ENCODE results near the gene UNC45A.

Gene UNC45A

DNA sequence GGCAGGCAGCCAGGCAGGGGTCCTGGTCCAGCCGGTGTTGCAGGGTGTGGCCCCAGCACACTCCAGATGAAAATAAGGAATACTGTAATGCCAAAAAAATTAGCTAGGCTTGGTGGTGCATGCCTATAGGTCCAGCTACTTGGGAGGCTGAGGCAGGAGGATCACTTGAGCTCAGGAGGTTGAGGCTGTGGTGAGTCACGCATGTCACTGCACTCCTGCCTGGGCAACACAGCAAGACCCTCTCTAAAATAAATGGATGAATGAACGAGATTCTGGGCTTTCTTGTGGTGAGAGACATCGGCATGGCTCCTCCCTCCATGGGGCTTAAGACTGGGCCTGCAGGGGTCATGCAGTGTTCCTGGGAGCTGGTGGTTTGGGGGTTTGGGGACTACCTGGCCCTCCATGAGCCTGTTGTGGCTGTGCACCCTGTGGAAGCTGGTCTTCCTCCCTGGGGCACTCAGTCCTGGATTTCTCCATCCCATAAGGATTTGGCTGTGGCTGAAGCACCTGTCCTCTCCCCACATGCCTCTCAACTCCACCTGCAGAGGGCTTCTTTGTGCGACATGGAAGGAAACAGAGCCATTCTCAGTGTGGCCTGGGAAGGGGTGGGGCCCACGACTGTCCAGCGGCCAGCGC, 12.0 kb downstream of the UNC45A start:
- DNase-seq: no peak

DNA sequence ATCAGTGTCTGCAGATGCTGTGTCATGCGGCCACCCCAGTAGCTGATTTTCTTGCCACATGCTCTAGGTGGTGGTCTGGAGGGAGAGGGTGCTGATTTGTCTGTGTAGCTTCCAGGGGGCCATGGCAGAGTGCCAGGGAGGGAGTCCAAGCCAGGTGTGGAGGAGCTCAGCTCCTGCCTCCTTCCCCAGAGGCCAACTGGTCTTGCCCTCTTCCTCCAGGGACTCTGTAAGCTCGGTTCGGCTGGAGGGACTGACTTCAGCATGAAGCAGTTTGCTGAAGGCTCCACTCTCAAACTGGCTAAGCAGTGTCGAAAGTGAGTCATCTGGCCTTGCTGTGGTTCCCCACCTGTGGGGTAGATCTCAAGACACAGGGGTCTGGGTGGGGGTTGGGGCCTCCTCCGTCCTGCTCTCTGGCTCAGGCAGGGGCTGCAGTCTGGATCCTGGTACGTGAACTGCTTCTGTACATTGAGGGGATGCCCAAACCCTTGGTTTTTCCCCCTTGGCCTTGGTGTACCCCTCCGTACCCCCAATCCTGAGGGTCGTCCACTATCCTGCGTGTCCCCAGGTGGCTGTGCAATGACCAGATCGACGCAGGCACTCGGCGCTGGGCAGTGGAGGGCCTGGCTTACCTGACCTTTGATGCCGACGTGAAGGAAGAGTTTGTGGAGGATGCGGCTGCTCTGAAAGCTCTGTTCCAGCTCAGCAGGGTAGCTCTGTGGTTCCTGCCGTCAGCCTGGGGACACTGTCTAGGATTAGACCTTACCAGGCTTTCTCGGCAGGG, 12.7 kb downstream of the UNC45A start:
- no peak for DNase-seq

DNA sequence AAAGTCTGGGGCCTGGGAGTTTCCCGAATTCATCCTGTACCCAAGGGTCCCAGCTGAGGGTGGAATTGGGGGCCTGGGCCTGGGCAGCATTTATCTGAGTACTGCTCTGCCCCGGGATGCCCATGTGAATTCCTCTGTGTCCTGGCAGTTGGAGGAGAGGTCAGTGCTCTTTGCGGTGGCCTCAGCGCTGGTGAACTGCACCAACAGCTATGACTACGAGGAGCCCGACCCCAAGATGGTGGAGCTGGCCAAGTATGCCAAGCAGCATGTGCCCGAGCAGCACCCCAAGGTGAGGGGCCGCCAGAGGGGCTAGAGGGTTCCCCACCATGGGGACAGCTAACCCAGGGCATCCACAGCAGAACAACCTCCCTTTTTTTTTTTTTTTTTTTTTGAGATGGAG, 13.4 kb downstream of the UNC45A start:
- DNase-seq: no peak

DNA sequence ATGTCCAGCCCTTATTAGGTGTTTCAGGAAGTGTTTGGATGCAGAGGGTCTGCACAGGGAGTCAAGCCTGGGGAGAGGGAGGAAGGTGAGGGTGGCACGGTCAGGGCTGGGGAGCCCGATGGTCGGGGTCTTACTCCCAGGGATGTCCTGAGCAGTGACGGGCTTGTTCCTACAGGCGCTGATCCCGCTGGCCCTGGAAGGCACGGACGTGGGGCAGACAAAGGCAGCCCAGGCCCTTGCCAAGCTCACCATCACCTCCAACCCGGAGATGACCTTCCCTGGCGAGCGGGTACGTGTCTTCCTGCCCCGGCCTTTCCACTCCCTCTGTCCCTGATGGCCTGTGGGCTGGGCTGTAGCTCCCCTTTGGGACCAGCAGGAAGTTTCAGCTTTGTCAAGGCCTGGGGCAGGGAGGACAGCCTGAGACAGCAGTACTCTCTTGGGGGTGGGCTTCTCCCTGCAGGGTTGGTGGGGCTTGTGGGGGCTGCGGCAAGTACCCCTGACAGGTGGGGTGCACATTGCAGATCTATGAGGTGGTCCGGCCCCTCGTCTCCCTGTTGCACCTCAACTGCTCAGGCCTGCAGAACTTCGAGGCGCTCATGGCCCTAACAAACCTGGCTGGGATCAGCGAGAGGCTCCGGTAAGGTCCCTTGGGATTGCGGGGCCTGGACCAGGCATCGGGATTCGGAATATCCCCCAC, 15.0 kb downstream of the UNC45A start:
- no peak for DNase-seq

DNA sequence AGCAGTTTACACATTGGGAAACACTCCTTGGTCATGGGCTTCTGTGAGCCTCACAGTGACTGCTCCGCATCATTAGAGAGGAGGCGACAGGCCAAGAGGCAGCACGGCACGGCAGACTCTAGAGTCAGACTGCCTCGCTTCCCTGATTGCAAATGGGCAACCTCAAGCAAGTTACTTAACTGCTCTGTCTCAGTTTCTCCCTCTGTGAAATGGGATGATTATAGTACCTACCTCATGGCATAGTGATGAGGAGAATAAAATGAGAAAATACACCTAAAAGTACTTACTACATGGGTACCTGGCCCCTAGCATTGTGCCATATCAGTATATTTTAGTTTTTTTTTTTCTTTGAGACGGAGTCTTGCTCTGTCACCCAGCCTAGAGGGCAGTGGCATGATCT, 15.6 kb downstream of the UNC45A start:
- no peak for DNase-seq

DNA sequence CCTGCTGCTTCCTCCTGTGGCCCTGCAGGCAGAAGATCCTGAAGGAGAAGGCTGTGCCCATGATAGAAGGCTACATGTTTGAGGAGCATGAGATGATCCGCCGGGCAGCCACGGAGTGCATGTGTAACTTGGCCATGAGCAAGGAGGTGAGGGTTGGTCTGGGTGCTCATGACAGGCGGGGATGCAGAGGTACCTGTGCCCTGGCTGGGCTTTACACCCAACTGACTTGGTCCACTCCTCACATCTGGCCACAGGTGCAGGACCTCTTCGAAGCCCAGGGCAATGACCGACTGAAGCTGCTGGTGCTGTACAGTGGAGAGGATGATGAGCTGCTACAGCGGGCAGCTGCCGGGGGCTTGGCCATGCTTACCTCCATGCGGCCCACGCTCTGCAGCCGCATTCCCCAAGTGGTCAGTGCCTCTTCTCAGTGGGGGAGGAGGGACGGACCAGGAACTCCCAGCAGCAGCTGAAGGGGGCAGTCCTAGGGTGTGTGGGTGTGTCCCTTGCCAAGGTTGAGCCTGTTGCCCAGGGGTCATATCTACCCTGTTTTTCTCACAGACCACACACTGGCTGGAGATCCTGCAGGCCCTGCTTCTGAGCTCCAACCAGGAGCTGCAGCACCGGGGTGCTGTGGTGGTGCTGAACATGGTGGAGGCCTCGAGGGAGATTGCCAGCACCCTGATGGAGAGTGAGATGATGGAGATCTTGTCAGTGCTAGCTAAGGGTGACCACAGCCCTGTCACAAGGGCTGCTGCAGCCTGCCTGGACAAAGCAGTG, 18.0 kb downstream of the UNC45A start:
- no peak for DNase-seq

DNA sequence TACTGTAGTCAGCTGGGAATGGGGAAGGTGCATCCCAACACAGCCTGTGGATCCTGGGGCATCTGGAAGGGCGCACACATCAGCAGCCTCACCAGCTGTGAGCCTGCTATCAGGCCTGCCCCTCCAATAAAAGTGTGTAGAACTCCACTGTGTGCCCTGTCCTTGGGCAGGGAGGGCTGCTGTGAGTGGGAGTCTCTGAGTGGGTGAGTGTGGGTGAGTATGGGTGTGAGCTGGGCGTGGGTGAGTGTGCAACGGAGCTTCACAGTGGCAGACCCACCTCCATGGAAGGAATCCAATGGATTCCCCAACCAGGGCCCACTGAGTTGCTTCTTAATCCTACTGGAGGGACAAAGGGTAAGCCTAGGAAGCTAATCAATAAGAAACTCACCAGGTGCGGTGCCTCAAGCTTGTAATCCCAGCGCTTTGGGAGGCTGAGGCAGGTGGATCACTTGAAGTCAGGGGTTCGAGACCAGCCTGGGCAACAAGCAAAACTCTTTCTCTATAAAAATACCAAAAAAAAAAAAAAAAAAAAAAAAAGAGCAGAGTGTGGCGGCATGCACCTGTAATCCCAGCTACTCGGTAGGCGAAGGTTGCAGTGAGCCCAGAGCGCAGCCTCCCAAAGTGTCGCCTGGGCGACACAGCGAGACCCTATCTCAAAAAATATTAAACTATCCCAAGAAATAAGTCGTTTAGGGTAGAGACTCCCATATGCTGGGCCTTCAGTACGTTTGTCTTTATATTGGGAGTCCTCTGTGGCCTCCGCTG, 19.0 kb downstream of the UNC45A start:
- DNase-seq: no peak

DNA sequence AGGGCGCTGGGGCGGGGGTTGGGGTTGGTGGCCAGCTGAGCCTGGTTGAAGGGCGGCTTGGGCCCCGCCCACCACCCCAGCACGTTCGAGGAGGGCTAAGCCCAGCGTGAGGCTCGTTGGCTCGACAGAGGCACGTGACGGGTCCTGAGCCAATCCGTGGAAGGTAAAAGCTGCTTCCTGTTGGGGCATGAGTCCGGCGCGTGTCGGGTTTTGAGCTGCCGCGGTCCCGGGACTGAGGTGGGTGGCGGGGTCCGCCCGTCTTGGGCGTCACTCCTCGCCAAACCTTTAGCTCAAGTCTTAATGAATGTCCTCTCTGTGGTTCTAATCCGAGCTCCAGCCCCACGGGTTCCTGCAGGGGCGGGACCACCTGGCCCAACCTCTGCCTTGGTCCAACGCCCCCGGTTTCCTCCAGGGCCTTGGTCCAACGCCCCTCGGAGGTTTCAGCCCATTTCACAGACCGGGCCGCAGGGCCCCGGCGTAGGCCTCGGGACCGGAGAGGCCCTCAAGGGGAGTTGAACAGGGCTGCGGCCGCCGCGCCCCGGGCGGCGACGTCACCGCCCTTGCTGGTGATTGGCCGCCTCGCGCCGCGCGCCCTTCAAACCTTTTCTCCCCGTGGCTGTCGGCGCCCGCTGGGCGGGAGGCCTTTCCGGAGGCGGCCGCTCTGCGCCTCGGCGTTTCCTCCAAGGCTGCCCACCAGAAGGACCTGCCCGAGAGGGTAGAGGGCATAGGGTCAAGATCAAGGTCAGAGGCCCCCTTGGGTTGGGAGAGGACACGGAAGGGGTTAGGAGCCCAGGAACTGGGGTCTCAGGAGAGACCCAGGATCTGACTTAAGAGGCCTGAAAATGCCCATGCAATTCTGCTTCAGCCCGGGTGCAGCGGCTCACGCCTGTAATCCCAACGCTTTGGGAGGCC, 19.9 kb downstream of the UNC45A start, which contains the start of gene RCCD1:
Gene RCCD1 (plus strand): TSS at position 173 of the 912 bp plus-strand sequence. CDS start 1,851 bp downstream, outside the sequence.
- DNase-seq: peak; percentile 92

DNA sequence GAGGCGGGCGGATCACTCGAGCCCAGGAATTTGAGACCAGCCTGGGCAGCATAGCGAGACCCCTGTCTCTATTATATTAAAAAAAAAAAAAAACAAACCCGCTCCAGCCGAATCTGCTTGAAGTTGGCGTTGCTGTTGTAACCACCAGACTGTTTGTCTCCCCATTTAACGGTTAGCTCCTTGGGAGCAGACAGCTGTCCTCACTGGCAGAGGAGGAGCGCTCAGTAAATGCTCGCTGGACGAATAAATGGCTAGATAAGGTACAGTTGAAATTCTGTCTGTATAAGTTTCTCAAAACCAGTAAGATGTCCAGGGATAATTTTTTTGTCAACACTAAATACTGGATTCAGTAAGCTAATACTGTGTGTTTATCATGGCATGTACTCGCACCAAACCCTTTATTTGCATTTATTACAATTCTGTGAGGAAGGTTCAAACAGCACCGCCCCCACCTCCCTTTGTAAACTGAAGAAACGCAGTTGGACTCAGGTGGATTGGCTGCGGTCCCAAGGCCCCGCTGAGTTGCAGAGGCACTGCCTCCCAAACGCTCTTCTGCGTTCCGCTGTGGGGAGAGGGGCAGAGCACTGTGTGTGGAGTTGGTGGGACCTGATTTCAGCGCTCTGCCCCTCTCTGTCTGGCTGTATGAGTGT, 20.7 kb downstream of the UNC45A start:
- DNase-seq: peak; percentile 52

DNA sequence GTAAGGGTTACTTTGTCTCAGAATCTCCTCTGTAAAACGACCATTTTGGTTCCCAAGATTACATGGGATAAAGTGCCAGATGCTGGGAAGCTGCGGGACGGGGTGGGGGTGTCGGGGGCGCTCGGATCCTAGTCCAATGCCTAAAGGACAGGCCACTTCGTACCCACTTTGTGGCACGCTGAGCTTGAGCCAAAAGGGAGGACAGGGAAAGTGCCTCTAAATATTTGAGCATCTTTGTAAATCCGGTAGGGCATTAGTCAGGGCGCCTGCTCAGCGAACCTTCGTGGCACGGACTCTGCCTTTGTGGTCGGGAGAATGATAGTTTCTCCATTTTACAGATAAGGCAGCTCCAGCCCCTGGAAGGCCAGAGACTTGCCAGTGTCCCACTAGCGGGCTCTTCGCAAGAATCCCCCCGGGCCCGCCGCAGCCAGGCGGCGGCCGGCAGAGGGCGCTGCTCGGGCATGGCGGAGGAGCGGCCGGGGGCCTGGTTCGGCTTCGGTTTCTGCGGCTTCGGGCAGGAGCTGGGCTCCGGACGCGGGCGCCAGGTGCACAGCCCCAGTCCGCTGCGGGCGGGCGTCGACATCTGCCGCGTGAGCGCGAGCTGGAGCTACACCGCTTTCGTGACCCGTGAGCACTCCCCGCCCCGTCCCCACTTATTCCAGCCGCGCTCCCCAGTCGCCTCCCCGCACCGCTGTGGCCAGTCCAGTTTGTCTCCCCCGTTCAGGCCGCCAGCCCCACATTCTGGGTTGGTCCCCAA, 21.4 kb downstream of the UNC45A start:
- DNase-seq: peak; percentile 53

DNA sequence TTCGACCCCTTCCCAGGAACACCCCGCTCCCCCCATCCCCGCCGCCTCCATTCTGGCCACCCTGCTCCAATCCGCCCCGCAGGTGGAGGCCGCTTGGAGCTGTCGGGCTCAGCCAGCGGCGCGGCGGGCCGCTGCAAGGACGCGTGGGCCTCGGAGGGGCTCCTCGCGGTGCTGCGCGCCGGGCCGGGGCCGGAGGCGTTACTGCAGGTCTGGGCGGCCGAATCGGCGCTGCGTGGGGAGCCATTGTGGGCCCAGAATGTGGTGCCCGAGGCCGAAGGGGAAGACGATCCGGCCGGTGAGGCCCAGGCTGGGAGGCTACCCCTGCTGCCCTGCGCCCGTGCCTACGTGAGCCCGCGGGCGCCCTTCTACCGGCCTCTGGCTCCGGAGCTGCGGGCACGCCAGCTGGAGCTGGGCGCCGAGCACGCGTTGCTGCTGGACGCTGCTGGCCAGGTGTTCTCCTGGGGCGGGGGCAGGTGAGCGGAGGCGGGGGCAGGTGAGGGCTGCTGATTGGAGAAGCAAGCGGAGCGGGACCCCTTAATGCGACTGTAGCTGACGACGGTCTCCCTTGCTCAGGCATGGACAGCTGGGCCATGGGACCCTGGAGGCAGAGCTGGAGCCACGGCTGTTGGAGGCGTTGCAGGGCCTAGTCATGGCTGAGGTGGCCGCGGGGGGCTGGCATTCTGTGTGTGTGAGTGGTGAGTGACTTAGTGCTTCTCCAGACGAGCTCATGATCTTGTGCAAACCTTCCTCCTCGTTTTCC, 22.1 kb downstream of the UNC45A start:
- DNase-seq: no peak

DNA sequence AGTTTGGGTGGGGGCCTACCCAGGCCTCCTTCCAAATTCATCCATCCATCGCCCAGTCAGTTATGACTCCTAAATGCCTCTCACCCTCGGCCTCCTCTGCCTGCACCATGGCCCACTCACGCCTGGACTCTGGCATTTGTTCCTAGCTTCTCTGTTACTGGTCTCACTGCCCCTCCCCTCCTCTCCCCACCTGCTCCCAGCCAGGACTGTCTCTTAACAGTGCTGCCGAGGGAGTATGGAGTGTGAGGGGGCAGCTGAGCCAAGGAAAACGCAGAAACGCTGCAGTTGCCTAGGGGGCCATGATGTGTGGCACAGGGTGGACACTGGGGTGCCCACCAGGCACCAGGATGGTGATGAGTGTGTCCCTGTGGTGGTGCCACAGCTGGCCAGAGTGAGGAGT, 22.7 kb downstream of the UNC45A start:
- no peak for DNase-seq

DNA sequence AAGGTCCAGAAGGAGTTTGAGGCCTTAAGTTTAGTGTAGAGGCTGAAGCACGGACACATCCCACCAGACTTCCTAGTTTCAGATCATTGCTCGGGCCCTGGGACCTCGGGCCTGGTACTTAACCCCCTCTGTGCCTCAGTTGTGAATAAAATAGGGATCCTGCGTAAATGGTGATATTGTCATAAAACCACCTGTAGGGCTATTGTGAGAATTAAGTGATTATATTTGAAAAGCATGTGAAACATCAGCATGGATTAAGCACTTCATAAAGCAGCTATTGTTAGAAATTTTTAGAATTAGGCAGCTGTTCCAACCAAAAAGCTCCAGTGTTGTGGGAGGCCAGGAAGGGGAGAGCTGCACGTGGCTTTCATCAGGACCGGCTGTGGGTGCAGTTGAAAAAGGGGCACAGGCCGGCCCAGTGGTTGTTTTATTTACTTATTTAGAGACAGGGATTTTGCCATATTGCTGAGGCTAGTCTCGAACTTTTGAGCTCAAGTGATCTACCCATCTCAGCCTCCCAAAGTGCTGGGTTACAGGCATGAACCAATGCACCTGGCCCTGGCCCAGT, 24.0 kb downstream of the UNC45A start:
- no peak for DNase-seq

DNA sequence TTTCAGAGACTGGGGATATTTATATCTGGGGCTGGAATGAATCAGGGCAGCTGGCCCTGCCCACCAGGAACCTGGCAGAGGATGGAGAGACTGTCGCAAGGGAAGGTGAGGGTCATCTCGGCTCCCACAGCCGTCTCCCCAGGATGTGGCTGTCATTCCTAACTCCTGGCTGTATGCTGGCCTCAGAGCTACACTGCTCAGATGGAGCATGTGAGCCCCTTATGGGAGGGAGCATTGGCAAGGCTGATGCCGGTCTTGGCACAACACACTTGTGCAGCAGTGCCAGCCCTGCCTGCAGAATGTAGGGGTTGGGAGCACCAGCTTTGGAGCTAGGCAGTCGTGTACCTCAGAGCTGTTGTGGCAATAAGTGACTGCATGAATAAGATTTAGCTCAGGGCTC, 24.8 kb downstream of the UNC45A start:
- no peak for DNase-seq

DNA sequence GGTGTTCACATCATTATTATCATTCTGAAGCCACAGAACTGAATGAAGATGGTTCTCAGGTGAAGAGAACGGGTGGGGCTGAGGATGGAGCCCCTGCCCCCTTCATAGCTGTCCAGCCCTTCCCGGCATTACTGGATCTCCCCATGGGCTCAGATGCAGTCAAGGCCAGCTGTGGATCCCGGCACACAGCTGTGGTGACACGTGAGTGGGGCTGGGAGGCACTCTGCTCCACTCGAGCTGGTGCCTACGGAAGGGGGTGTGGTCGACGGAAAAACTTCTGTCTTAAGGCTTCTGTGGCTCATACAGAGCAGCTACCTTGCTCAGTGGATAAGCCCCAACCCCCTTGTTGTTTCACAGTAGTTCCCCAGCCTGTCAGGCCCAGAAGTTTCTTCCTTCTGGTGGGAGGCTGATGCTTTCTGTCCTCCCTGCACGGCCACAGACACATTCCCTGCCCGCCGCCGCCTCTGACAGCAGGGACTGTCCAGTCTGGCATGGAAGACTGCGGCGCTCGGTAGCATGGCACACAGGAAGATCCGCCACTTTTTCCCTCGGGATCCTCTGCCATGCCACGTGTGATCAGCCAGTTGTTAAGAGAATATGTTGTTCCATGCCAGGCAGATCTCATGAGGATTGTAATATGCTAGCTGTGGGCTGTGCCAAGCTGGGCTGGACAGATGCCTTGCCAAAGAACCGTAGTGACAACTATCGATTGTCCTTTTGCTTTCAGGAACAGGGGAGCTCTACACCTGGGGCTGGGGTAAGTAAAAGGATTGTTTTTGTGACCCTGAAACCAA, 25.4 kb downstream of the UNC45A start:
- DNase-seq: peak; percentile 15

DNA sequence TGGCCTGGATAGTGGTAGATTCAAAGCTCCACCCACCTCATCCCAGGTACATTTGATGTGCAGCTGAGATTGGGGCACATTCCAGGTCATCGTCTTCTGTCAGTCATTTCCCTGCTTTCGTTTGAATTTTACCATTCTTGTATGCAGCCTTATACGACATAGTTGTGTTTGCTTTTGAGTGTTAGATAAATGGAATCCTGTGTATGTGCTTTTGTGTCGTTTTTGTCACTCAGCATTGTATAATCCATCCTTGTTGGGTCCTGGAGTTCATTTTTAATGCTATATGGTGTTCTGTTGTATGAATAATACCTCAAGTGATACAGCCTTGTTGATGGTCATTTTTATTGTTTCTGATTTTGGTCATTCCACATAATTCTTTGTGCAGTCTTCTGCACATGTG, 26.9 kb downstream of the UNC45A start:
- DNase-seq: no peak

DNA sequence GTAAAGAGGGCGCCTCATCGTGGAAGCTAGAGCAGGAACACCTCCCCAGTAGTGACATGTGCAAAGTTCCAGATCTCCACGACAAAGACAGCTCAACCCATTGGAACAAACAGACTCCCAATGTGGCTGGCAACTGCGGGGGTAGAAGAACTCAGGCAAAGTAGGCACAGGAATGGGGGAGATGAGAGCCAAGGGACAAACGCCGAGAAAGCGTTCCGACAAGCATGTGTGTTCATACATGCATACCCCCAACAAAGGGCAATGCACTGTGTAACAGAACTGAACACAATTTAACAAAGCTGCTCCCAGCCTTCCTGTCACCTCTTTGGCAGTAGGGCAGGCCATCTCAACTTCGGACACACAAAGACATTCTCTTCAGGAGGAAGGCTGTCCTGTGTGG, 31.2 kb downstream of the UNC45A start:
- DNase-seq: no peak

DNA sequence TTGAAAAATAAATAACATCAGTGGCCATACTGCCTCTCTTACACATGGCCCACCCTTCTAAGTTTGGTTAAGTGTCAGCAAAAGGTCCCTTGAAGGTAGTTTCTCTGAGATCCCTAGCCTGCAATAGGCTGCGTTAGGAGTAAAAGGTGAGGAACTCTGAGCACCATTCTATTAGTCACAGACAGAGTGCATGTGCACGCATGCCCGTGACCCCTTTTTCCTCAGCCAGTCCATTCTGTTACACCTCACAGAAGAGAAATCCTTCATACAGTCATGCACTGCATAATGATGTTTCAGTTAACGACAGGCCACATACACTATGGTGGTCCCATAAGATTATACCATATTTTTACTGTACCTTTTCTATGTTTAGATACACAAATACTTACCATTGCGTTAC, 32.1 kb downstream of the UNC45A start:
- no peak for DNase-seq

All from NCI-H2171 treated with DMSO at 0.1 percent for 48 hours (cell line).